ENCODE measurements around the gene NAIF1.
"Not testable (repeated sequence)": the region's sequence is repeated elsewhere in the genome, so short reads cannot be mapped to it uniquely, and the experiment has no call there.

NAIF1 gene

GRCh38 chr9:128043467-128043868 is 23.7 kb downstream of the NAIF1 start:
- no peak for DNase-seq (ENCODE audit: low read depth in 1 of 2, low spot score in 1 of 2)
- TF ChIP-seq JUND (IDR thresholded peaks at IDR 0.05; ENCODE audit: low read depth): no peak
- in situ Hi-C loops (cut with HindIII; ENCODE audit: low pct_unique_long_range_greater_than_20kb, low sequenced_read_pairs): no loop called here

- in situ Hi-C loops (cut with HindIII; ENCODE audit: low pct_unique_long_range_greater_than_20kb, low sequenced_read_pairs): no loop called here
- no peak for DNase-seq (ENCODE audit: low read depth in 1 of 2, low spot score in 1 of 2)
- TF ChIP-seq JUND (IDR thresholded peaks at IDR 0.05; ENCODE audit: low read depth): no peak
These were observed 25.1 kb downstream of the NAIF1 start for GRCh38 chr9:128042043-128042442.

GRCh38 chr9:128040783-128041182 is 26.3 kb downstream of the NAIF1 start:
- in situ Hi-C loops (cut with HindIII; ENCODE audit: low pct_unique_long_range_greater_than_20kb, low sequenced_read_pairs); DNase-seq (ENCODE audit: low read depth in 1 of 2, low spot score in 1 of 2): not testable (repeated sequence)

- DNase-seq (ENCODE audit: low read depth in 1 of 2, low spot score in 1 of 2); in situ Hi-C loops (cut with HindIII; ENCODE audit: low pct_unique_long_range_greater_than_20kb, low sequenced_read_pairs): not testable (repeated sequence)
These were observed 30.6 kb downstream of the NAIF1 start for GRCh38 chr9:128036522-128036921.

GRCh38 chr9:128034821-128035652 is 32.1 kb downstream of the NAIF1 start:
- in situ Hi-C loops (cut with HindIII; ENCODE audit: low pct_unique_long_range_greater_than_20kb, low sequenced_read_pairs): no loop called here

GRCh38 chr9:128033609-128034008 is 33.5 kb downstream of the NAIF1 start:
- no peak for TF ChIP-seq JUND (IDR thresholded peaks at IDR 0.05; ENCODE audit: low read depth)
- no peak for DNase-seq (ENCODE audit: low read depth in 1 of 2, low spot score in 1 of 2)
- in situ Hi-C loops (cut with HindIII; ENCODE audit: low pct_unique_long_range_greater_than_20kb, low sequenced_read_pairs): no loop called here

More at GRCh38 chr9:128034821-128035652, 32.1 kb downstream of the NAIF1 start:
- peak; percentile 90 to 96 for DNase-seq (ENCODE audit: low read depth in 1 of 2, low spot score in 1 of 2)
- no peak for TF ChIP-seq JUND (IDR thresholded peaks at IDR 0.05; ENCODE audit: low read depth)

- in situ Hi-C loops (cut with HindIII; ENCODE audit: low pct_unique_long_range_greater_than_20kb, low sequenced_read_pairs): no loop called here
- TF ChIP-seq JUND (IDR thresholded peaks at IDR 0.05; ENCODE audit: low read depth): no peak
- no peak for DNase-seq (ENCODE audit: low read depth in 1 of 2, low spot score in 1 of 2)
These were observed 39.4 kb downstream of the NAIF1 start for GRCh38 chr9:128027705-128028104.

- in situ Hi-C loops (cut with HindIII; ENCODE audit: low pct_unique_long_range_greater_than_20kb, low sequenced_read_pairs): no loop called here
- DNase-seq (ENCODE audit: low read depth in 1 of 2, low spot score in 1 of 2): peak in 1 of 2 experiments; percentile 90
- no peak for TF ChIP-seq JUND (IDR thresholded peaks at IDR 0.05; ENCODE audit: low read depth)
These were observed 40.2 kb downstream of the NAIF1 start for GRCh38 chr9:128026773-128027541.

GRCh38 chr9:128026255-128026772 is 40.8 kb downstream of the NAIF1 start:
- no peak for TF ChIP-seq JUND (IDR thresholded peaks at IDR 0.05; ENCODE audit: low read depth)
- no peak for DNase-seq (ENCODE audit: low read depth in 1 of 2, low spot score in 1 of 2)
- in situ Hi-C loops (cut with HindIII; ENCODE audit: low pct_unique_long_range_greater_than_20kb, low sequenced_read_pairs): no loop called here

- TF ChIP-seq JUND (IDR thresholded peaks at IDR 0.05; ENCODE audit: low read depth): no peak
- in situ Hi-C loops (cut with HindIII; ENCODE audit: low pct_unique_long_range_greater_than_20kb, low sequenced_read_pairs): no loop called here
- DNase-seq (ENCODE audit: low read depth in 1 of 2, low spot score in 1 of 2): no peak
These were observed 41.4 kb downstream of the NAIF1 start for GRCh38 chr9:128025736-128026135.

- in situ Hi-C loops (cut with HindIII; ENCODE audit: low pct_unique_long_range_greater_than_20kb, low sequenced_read_pairs): no loop called here
- TF ChIP-seq JUND (IDR thresholded peaks at IDR 0.05; ENCODE audit: low read depth): no peak
- no peak for DNase-seq (ENCODE audit: low read depth in 1 of 2, low spot score in 1 of 2)
These were observed 42.3 kb downstream of the NAIF1 start for GRCh38 chr9:128024761-128025308.

- in situ Hi-C loops (cut with HindIII; ENCODE audit: low pct_unique_long_range_greater_than_20kb, low sequenced_read_pairs); DNase-seq (ENCODE audit: low read depth in 1 of 2, low spot score in 1 of 2): not testable (repeated sequence)
These were observed 43.4 kb downstream of the NAIF1 start for GRCh38 chr9:128023671-128024070.

GRCh38 chr9:128022886-128023285 is 44.2 kb downstream of the NAIF1 start:
- in situ Hi-C loops (cut with HindIII; ENCODE audit: low pct_unique_long_range_greater_than_20kb, low sequenced_read_pairs): no loop called here
- peak in 1 of 2 experiments; percentile 54 for DNase-seq (ENCODE audit: low read depth in 1 of 2, low spot score in 1 of 2)
- TF ChIP-seq JUND (IDR thresholded peaks at IDR 0.05; ENCODE audit: low read depth): no peak

Data from T47D (cell line).